ENCODE data around the gene SEPHS2. TPM values are rescaled to one million over a fixed set of nuclear protein-coding genes. Genes with fewer than 3 reads are reported as not detected.
A peak's percentile ranks its signal among the peaks of the same experiment; 100 is the strongest.
"Not testable (repeated sequence)": the region's sequence is repeated elsewhere in the genome, so short reads cannot be mapped to it uniquely, and the experiment has no call there.

SEPHS2 gene
- polyA plus RNA-seq, 3 donors: 94.8 to 105 (median 102) TPM

DNA sequence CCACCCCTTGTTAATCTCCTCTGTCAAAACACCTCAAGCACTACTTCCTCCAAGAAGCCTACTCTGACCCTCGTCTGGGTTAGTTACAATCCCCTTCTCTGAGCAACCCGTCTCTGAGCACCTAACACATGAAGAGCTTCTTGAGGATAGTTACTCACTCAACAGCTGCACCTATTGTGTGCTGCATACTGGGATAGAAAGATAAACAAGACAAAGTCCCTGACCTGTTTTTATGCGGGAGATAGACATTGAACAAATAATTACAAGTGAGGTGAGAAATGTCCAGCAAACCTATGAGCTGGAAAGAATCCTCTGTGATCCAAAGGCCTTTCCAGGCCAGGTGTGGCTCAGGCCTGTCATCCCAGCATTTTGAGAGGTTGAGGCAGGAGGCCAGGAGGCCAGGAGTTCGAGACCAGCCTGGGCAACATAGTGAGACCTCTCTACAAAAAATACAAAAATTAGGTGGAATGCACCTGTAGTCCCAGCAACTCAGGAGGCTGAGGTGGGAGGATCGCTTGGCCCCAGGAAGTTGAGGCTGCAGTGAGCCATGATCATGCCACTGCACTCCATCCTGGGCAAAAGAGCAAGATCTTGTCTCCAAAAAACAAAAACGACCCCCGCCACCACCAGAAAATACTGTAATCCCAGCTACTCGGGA, 43.8 kb downstream of the SEPHS2 start:
- DNase-seq (ENCODE audit: low read depth in 3 of 3, low spot score in 2 of 3): no peak

DNA sequence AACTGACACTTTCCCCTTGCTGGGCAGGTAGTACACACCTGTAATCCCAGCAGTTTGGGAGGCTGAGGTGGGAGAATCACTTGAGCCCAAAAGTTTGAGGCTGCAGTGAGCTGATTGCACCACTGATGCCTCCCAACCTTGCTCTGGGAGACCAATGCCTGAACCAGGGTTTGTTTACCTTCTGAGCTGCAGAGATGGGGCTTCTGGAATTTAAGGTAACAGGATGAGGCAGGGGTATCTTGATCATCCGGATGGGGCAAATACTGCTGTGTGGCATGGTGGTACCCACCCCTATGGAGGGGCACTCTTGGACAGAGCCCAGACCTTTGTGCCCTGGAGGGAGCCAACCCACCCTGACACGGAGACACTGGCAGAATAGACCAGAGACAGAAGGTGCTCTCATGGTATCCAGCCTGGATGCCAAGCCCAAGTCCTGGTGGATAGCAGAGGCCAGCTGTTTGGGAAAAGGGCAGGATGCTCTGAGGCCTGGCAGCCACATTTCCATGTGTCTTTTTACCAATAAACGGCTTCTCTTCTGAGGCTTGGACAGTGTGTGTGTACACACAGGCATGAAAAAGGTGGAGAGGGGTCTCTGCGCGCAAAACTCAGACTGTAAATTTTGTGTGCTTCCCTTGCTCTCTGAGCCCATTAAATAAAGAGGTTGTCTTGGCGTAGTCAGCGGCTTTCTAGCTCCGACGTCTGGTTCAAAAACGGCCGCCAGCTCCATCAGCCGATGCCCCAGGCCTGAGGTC, 46.1 kb downstream of the SEPHS2 start:
- DNase-seq (ENCODE audit: low read depth in 3 of 3, low spot score in 2 of 3): no peak

DNA sequence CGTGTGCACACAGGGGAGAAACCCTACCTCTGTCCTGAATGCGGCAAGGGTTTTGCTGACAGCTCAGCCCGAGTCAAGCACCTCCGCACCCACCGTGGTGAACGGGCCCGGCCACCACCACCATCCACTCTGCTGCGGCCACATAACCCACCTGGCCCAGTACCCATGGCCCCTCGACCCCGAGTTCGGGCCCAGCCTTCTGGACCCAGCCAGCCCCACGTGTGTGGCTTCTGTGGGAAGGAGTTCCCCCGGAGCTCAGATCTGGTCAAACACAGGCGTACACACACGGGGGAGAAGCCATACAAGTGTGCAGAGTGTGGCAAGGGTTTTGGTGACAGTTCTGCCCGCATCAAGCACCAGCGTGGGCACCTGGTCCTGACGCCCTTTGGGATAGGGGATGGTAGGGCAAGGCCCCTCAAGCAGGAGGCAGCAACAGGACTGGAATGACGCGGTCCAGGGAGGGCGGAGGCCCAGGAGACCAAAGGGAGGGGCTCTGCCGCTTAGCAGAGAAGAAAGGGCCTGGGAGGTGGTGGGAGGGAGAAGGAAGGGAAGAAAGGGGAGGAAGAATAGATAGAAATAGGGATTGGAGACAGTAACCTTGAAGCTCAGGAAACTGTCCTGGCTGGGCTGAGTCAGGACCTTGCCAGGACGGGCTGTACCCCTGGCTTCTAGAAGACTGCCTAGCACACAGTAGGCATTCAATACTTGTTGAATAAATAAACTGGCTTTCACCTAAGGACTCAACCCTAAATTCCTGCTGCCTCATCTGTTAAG, 46.8 kb downstream of the SEPHS2 start:
- no peak for DNase-seq (ENCODE audit: low read depth in 3 of 3, low spot score in 2 of 3)

DNA sequence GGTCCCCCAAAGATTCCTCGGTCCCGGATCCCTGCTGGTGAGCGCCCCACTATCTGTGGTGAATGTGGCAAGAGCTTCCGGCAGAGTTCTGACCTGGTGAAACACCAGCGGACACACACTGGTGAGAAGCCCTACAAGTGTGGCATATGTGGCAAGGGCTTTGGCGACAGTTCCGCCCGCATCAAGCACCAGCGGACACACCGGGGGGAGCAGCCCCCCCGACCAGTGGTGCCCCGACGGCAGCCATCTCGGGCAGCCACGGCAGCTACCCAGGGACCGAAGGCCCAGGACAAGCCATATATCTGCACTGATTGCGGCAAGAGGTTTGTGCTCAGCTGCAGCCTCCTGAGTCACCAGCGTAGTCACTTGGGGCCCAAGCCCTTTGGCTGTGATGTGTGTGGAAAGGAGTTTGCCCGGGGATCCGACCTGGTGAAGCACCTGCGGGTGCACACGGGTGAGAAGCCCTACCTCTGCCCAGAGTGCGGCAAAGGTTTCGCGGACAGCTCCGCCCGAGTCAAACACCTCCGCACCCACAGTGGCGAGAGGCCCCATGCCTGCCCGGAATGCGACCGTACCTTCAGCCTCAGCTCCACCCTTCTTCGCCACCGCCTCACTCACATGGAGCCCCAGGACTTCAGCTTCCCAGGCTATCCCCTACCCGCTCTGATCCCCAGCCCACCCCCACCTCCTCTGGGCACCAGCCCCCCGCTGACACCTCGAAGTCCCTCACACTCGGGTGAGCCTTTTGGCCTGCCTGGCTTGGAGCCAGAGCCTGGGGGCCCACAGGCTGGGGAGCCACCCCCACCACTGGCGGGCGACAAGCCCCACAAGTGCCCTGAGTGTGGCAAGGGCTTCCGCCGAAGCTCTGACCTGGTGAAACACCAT, 47.7 kb downstream of the SEPHS2 start:
- no peak for DNase-seq (ENCODE audit: low read depth in 3 of 3, low spot score in 2 of 3)

DNA sequence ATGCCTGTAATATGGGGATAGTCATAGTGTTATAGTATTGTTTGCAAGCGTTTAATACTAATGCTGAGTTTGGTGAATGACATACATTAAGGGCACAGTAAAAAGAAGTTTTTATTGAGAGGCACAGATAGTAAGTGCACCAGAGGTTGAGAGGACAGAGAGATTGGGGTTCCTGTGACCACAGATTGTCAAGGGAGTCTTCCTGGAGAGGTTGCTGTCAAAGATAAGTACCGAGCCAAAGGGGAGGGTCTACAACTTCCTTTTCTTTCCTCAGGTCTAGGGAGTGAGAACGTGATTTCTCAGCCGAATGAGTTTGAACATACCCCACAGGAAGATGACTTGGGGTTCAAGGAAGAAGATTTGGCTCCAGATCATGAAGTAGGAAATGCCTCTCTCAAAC, 48.6 kb downstream of the SEPHS2 start:
- no peak for DNase-seq (ENCODE audit: low read depth in 3 of 3, low spot score in 2 of 3)

DNA sequence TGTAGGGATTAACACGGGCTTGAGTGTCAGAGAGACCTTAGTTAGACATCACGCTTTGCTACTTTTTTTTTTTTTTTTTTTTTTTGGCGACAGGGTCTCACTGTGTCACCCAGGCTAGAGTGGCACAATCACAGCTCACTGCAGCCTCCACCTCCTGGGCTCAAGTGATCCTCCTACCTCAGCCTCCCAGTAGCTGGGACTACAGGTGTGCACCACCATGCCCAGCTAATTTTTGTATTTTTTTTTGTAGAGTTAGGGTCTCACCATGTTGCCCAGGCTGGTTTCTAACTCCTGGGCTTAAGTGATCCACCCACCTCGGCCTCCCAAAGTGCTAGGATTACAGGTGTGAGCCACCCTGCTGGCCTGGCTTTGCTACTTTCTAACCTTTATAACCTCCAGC, 49.0 kb downstream of the SEPHS2 start:
- DNase-seq (ENCODE audit: low read depth in 3 of 3, low spot score in 2 of 3): not testable (repeated sequence)

- no peak for DNase-seq (ENCODE audit: low read depth in 3 of 3, low spot score in 2 of 3)
Measured at GRCh38 chr16:30395992-30396585, 49.6 kb downstream of the SEPHS2 start.

GRCh38 chr16:30395155-30395991, 50.3 kb downstream of the SEPHS2 start, which contains the start of gene ZNF48:
TSS of gene ZNF48 (plus strand) at chr16:30395420. CDS start at chr16:30395795, 375 bp downstream.
- peak; percentile 73 to 86 (median 83) for DNase-seq (ENCODE audit: low read depth in 3 of 3, low spot score in 2 of 3)

DNA sequence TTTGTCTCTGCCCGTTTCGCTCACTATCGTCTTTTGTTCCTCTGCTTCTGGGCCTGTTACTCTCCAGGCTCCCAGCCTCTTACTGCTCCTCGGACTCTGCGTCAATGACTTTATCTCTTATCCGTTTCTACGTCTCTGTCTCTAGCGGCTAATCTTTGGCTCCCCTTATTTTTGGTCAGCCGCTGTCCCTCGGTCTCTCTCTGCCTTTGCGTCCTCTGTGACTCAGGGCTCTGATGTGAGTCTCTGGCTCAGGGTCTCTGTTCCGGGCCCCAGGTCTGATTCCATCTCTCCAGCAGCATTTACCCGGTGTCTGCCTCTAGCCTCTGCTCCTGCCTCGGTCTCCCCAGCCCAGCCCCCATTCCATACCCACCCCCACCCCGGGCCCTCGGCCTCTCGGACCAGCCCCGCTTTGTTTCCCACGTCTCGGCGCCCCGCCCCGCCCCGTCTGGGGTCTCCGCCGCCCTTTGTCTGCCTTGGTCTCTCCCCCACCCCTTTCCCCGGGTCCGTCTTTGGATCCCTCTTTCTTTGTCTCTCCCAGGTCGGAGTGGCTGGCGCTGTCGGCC, 51.0 kb downstream of the SEPHS2 start:
- no peak for DNase-seq (ENCODE audit: low read depth in 3 of 3, low spot score in 2 of 3)

Other genes starting within 250 kb of the SEPHS2 start
- gene SULT1A3, start 246.6 kb downstream of the SEPHS2 start, polyA plus RNA-seq (ENCODE audit: insufficient read length in 3 of 3): 10 to 100 TPM in 2 of 3 donors, 1 to 10 TPM in 1; 2.2 to 13.9 (median 11.9) TPM
- gene NPIPB13, start 197.4 kb downstream of the SEPHS2 start, polyA plus RNA-seq (ENCODE audit: insufficient read length in 3 of 3): 1 to 10 TPM; 3.8 to 5.6 (median 5.3) TPM
- 10 to 100 TPM; 58.4 to 62.9 (median 61.3) TPM for gene CD2BP2, start 90.6 kb downstream of the SEPHS2 start, polyA plus RNA-seq (ENCODE audit: insufficient read length in 3 of 3)
- gene TBC1D10B, start 75.4 kb downstream of the SEPHS2 start, polyA plus RNA-seq (ENCODE audit: insufficient read length in 3 of 3): 10 to 100 TPM; 26.5 to 30.3 (median 28.4) TPM
- 1 to 10 TPM in 1 of 3 donors, under 1 TPM in 2; 0.72 to 1.0 (median 0.83) TPM for gene MYL11, start 71.1 kb downstream of the SEPHS2 start, polyA plus RNA-seq (ENCODE audit: insufficient read length in 3 of 3)
- 1 to 10 TPM; 1.7 to 2.2 (median 2.1) TPM for gene SEPTIN1, start 63.3 kb downstream of the SEPHS2 start, polyA plus RNA-seq (ENCODE audit: insufficient read length in 3 of 3)
- gene ZNF48, start 50.5 kb downstream of the SEPHS2 start, polyA plus RNA-seq (ENCODE audit: insufficient read length in 3 of 3): 10 to 100 TPM; 11.7 to 14.1 (median 13.0) TPM
- gene ZNF771, start 38.3 kb downstream of the SEPHS2 start, polyA plus RNA-seq (ENCODE audit: insufficient read length in 3 of 3): 1 to 10 TPM; 4.6 to 6.9 (median 5.7) TPM
- gene DCTPP1, start 15.8 kb downstream of the SEPHS2 start, polyA plus RNA-seq (ENCODE audit: insufficient read length in 3 of 3): 10 to 100 TPM; 35.6 to 46.6 (median 42.5) TPM
- 1 to 10 TPM; 2.0 to 2.8 (median 2.6) TPM for gene ITGAL, start 26.9 kb upstream of the SEPHS2 start, polyA plus RNA-seq (ENCODE audit: insufficient read length in 3 of 3)
- gene ZNF768, start 80.7 kb upstream of the SEPHS2 start, polyA plus RNA-seq (ENCODE audit: insufficient read length in 3 of 3): 10 to 100 TPM; 44.8 to 51.7 (median 45.1) TPM
- gene ZNF747, start 89.0 kb upstream of the SEPHS2 start, polyA plus RNA-seq (ENCODE audit: insufficient read length in 3 of 3): 1 to 10 TPM; 9.1 to 9.7 (median 9.5) TPM
- 1 to 10 TPM; 8.5 to 9.1 (median 8.6) TPM for gene ZNF764, start 112.5 kb upstream of the SEPHS2 start, polyA plus RNA-seq (ENCODE audit: insufficient read length in 3 of 3)
- 1 to 10 TPM; 8.4 to 9.4 (median 9.0) TPM for gene ZNF688, start 125.8 kb upstream of the SEPHS2 start, polyA plus RNA-seq (ENCODE audit: insufficient read length in 3 of 3)
- 10 to 100 TPM; 17.0 to 18.5 (median 17.9) TPM for gene ZNF785, start 139.8 kb upstream of the SEPHS2 start, polyA plus RNA-seq (ENCODE audit: insufficient read length in 3 of 3)
- 10 to 100 TPM; 13.5 to 14.7 (median 14.3) TPM for gene ZNF689, start 164.5 kb upstream of the SEPHS2 start, polyA plus RNA-seq (ENCODE audit: insufficient read length in 3 of 3)
- gene PRR14, start 205.1 kb upstream of the SEPHS2 start, polyA plus RNA-seq (ENCODE audit: insufficient read length in 3 of 3): 10 to 100 TPM; 36.9 to 44.5 (median 42.4) TPM
- 10 to 100 TPM; 40.1 to 47.7 (median 42.9) TPM for gene FBRS, start 212.6 kb upstream of the SEPHS2 start, polyA plus RNA-seq (ENCODE audit: insufficient read length in 3 of 3)

Data from right renal cortex interstitium (tissue), 3 donors.